Aorta (tissue), 5 donors: ENCODE results near the gene OVCA2. TPM values are rescaled to one million over a fixed set of nuclear protein-coding genes. Genes with fewer than 3 reads are reported as not detected.
"Not testable (repeated sequence)": the region's sequence is repeated elsewhere in the genome, so short reads cannot be mapped to it uniquely, and the experiment has no call there.

Experiments
- ATAC-seq: fragments of 200-7000 bp; cut with Tn5 transposase; one replicate; pipeline ENCODE4 v1.9.1; 2022; ENCODE audit warnings: moderate library complexity; ENCODE audit not compliant: low FRiP score
- DNase-seq, 2 donors: peaks; one replicate each; pipeline ENCODE4 v3.0.0-alpha.2; 2020
- H3K27ac ChIP-seq, 2 donors: one replicate each; pipeline ENCODE4 v1.5.1; 2013; ENCODE audit warnings: low read length in 2 of 2, mild to moderate bottlenecking in 2 of 2, moderate library complexity in 2 of 2, control low read depth in 1 of 2, inconsistent platforms in 1 of 2, low read depth in 1 of 2
- H3K27me3 ChIP-seq, 2 donors: one replicate each; pipeline ENCODE4 v1.6.1; 2013; ENCODE audit warnings: control low read depth in 1 of 2, low read length in 1 of 2, mild to moderate bottlenecking in 1 of 2, moderate library complexity in 1 of 2; ENCODE audit not compliant: insufficient read depth in 2 of 2, control insufficient read depth in 1 of 2
- H3K36me3 ChIP-seq, 2 donors: one replicate each; pipeline ENCODE4 v1.6.1; 2013; ENCODE audit warnings: control low read depth in 1 of 2, low read length in 1 of 2, mild to moderate bottlenecking in 1 of 2; ENCODE audit not compliant: insufficient read depth in 2 of 2, control insufficient read depth in 1 of 2
- H3K4me1 ChIP-seq, 2 donors: one replicate each; pipeline ENCODE4 v1.6.1; 2013; ENCODE audit warnings: low read length in 2 of 2, control low read depth in 1 of 2, mild to moderate bottlenecking in 1 of 2, moderate library complexity in 1 of 2; ENCODE audit not compliant: insufficient read depth in 2 of 2, control insufficient read depth in 1 of 2
- H3K4me3 ChIP-seq, 2 donors: one replicate each; pipeline ENCODE4 v1.5.1; 2013; ENCODE audit warnings: low read length in 2 of 2, control low read depth in 1 of 2, mild to moderate bottlenecking in 1 of 2
- H3K9me3 ChIP-seq: one replicate; pipeline ENCODE4 v1.6.1; 2013; ENCODE audit warnings: mild to moderate bottlenecking, low read length; ENCODE audit not compliant: control insufficient read depth
- WGBS, 2 donors: extraction: QIAGEN DNeasy Blood & Tissue Kit; methylation state at CpG; one replicate each; pipeline ENCODE4 v1.1.7; 2013; 5-methylcytosine and 5-hydroxymethylcytosine counted together
- intact Hi-C, 2 donors: fragments of 100-400 bp; cut with DNase I; formaldehyde crosslinking; loops; one replicate each; pipeline versions ENCODE4 v1.14.2 to v1.15.0; 2022
- polyA plus RNA-seq, 2 donors: library from polyadenylated mRNA; stranded (reverse); fragments of 200-250 nt; gene quantifications; one replicate each; pipeline ENCODE4 v1.2.3, GENCODE V29; 2013
- total RNA-seq, 2 donors: library from RNA; stranded (reverse); fragmentation: NEBNext Ultra II Directional; extraction: Animal tissue kit (Norgen Biotek cat#: 25700); gene quantifications; one replicate each; pipeline ENCODE4 v1.2.1, GENCODE V29; 2021
- donor health status: healthy with polysubstance abuse.
- donor health status: Bipolar disorder and iron deficiency.
- donor health status: DM: no; HTN: no; CAD: no.
- donor health status: DM: no; HTN: no; CAD: no.
- donor health status: DM: yes; HTN: yes; CAD: no.

OVCA2 gene
- total and polyA plus RNA-seq, 4 donors, result 14.2 to 54.0 (median 20.0) TPM

DNA sequence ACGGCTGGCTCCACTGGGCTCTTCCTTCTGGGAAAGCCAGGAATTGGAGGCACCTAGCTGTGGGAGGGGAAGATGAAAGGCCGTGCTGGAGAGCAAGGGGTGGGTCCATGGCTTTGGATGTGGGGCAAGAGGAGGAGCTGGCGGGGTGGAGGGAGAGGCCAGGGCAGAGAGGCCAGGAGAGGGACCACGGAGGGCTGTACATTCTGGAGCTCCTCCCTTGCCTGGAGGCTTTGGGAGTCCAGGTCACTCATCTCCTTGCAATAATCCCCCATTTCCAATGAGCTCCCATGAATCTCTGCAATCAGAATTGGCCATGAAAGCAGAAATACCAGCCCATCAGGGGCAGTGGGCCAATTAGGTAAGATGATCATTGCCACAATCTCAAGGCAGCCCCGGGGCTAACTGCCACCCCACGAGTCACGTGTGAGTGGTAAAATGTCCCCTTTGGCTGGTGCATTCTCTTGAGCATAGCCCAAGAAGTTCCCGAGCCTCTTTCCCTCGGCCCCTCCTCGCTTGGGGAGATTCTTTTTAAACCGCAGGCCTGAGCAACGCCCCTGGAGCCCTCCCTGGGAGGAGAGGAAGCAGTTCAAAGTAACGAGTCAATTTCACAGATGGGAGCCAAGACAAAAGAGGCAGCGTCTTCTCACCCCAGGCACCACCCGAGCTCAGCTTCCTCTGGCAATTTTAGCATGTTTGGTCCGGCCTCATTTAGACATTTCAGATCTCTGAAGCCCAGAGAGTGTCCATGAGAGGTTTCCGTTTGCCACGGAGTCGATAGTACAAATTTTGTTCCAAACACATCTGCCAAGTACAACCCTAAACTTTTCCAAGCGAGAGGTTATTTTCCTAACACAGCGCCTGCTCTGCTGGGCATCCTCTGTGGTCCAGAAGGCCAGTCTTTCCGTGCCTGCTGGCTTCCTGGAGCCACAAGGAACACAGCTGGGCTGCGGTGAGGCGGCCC lies 30.1 kb upstream of the OVCA2 start:
- peak overlapping the region in 1 of 2 donors; percentile 52 for H3K27ac ChIP-seq
- no peaks in the 10 kb centered on the region for H3K27me3 ChIP-seq
- intact Hi-C loops, result no loop called here
- DNase-seq (peak in 1 of 2 donors; percentile 75), ATAC-seq (peak; percentile 75)
- no peaks in the 10 kb centered on the region for H3K9me3 ChIP-seq
- 15 to 16% methylated on average over 24 of the region's 24 CpGs for WGBS, 2 donors
- H3K4me3 ChIP-seq, result no peak overlapping the region
- H3K36me3 ChIP-seq, result no peaks in the 10 kb centered on the region
- H3K4me1 ChIP-seq, result no peaks in the 10 kb centered on the region

GRCh38 chr17:2012499-2012898 lies 29.3 kb upstream of the OVCA2 start:
- intact Hi-C loops, result no loop called here
- H3K27ac ChIP-seq, result peak overlapping the region in 1 of 2 donors; percentile 52
- H3K4me3 ChIP-seq, result no peak overlapping the region
- DNase-seq (no peak), ATAC-seq (no peak)
- H3K9me3 ChIP-seq, result no peaks in the 10 kb centered on the region
- no peaks in the 10 kb centered on the region for H3K36me3 ChIP-seq
- 88 to 90% methylated on average over 4 of the region's 4 CpGs for WGBS, 2 donors
- no peaks in the 10 kb centered on the region for H3K27me3 ChIP-seq
- no peaks in the 10 kb centered on the region for H3K4me1 ChIP-seq

DNA sequence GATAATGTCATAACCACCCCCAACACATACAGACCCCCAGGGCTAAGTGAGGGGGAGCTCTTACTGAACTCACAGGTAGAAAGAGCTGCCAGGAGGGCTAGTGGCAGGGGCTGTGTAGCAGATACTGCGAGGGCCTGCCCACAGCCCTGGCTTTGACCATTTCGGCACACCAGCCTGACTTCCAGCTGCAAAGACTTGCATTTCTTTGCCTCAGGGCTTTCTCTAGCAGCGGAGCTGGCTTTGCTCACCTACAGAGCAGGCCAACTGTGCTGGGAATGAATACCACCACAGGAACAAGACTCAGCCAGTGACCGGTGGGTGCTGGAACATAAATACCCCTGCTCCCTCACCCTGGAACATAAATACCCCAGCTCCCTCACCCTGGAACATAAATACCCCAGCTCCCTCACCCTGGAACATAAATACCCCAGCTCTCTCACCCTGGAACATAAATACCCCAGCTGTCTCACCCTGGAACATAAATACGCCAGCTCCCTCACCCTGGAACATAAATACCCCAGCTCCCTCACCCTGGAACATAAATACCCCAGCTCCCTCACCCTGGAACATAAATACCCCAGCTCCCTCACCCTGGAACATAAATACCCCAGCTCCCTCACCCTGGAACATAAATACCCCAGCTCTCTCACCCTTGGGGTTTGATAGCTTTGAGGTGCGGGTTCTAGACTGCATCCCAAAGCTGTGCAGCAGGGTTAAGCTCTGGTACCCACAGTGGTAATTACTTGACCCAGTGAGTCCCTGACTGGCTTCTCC lies 28.4 kb upstream of the OVCA2 start:
- H3K36me3 ChIP-seq, H3K4me1 ChIP-seq, ATAC-seq, H3K4me3 ChIP-seq, DNase-seq, intact Hi-C loops, H3K27ac ChIP-seq, H3K9me3 ChIP-seq, H3K27me3 ChIP-seq: not testable (repeated sequence)
- 95 to 96% methylated on average over 6 of the region's 6 CpGs for WGBS, 2 donors

DNA sequence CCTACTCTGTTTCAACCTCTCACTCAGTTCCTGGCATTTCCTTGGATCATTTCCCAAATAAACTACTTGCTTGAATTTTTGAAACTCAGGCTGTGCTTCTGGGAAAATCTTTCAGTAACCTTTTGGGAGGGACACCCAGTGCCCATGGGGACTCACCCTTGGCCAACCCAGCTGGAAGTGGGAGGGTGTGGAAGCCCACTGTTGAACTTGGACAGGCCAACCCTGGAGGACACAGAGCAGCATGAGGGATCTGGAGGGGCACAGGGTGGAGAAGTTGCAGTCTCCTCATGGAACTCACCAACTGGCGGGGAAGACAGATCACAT lies 27.9 kb upstream of the OVCA2 start:
- no peak for ATAC-seq
- no peak overlapping the region for H3K27ac ChIP-seq
- H3K9me3 ChIP-seq, result no peaks in the 10 kb centered on the region
- H3K36me3 ChIP-seq, result no peaks in the 10 kb centered on the region
- no peaks in the 10 kb centered on the region for H3K27me3 ChIP-seq
- 85 to 94% methylated on average over 1 of the region's 1 CpG for WGBS, 2 donors
- intact Hi-C loops, result no loop called here
- no peak overlapping the region for H3K4me3 ChIP-seq
- H3K4me1 ChIP-seq, result no peaks in the 10 kb centered on the region
- peak in 1 of 2 donors; percentile 77 for DNase-seq

- WGBS, 2 donors, result 83 to 89% methylated on average over 14 of the region's 14 CpGs
- Histone ChIP-seq H3K4me3 (no peak overlapping the region), H3K27ac (no peak overlapping the region), H3K9me3 (no peaks in the 10 kb centered on the region), H3K27me3 (no peaks in the 10 kb centered on the region), H3K36me3 (no peaks in the 10 kb centered on the region), H3K4me1 (no peaks in the 10 kb centered on the region)
- DNase-seq (no peak), ATAC-seq (no peak)
- intact Hi-C loops, result no loop called here
Observed at GRCh38 chr17:2015314-2015713, 26.5 kb upstream of the OVCA2 start.

- 89% methylated on average over 20 of the region's 20 CpGs for WGBS, 2 donors
Observed at GRCh38 chr17:2016494-2016893, 25.3 kb upstream of the OVCA2 start.

DNA sequence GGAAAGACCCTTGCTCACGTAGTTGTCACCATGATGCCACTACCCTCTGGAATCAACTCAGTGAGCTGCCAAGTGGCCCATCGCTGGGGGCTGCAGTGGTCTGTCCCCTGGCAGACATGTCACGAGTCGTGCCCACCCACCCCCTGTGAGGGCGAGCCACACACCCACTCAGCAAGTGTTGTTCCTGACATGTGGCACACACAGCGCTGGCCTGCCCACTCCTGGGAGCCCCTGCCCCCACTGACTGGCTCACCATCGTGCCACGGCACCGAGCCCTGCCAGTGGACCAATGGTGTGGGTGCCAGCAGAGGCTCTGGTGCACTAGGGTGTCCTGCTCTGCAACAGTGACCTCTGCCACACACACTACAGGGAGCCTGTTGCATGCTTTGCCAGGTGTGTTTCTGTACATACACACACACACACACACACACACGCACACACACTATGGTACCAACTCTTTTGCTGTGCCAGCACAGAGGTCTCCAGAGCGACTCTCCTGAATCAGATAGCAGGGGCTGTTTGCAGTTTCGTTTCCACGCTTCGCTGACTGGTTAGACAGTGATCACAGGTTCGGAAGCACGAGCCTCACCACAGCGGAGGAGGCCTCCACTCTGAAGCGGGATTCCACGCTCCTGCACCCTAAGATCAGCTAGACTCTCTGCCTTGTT lies 24.4 kb upstream of the OVCA2 start:
- H3K4me3 ChIP-seq, result no peak overlapping the region
- ATAC-seq, result no peak
- no peak for DNase-seq
- no peaks in the 10 kb centered on the region for H3K4me1 ChIP-seq
- WGBS, 2 donors, result 89 to 96% methylated on average over 19 of the region's 19 CpGs
- no peak overlapping the region for H3K27ac ChIP-seq
- intact Hi-C loops, result no loop called here
- no peaks in the 10 kb centered on the region for H3K27me3 ChIP-seq
- no peaks in the 10 kb centered on the region for H3K36me3 ChIP-seq
- no peaks in the 10 kb centered on the region for H3K9me3 ChIP-seq

More at GRCh38 chr17:2016494-2016893, 25.3 kb upstream of the OVCA2 start:
- Histone ChIP-seq H3K9me3 (no peaks in the 10 kb centered on the region), H3K4me1 (no peaks in the 10 kb centered on the region), H3K36me3 (no peaks in the 10 kb centered on the region), H3K4me3 (no peak overlapping the region), H3K27ac (no peak overlapping the region), H3K27me3 (no peaks in the 10 kb centered on the region)
- ATAC-seq (no peak), DNase-seq (no peak)
- intact Hi-C loops, result no loop called here

DNA sequence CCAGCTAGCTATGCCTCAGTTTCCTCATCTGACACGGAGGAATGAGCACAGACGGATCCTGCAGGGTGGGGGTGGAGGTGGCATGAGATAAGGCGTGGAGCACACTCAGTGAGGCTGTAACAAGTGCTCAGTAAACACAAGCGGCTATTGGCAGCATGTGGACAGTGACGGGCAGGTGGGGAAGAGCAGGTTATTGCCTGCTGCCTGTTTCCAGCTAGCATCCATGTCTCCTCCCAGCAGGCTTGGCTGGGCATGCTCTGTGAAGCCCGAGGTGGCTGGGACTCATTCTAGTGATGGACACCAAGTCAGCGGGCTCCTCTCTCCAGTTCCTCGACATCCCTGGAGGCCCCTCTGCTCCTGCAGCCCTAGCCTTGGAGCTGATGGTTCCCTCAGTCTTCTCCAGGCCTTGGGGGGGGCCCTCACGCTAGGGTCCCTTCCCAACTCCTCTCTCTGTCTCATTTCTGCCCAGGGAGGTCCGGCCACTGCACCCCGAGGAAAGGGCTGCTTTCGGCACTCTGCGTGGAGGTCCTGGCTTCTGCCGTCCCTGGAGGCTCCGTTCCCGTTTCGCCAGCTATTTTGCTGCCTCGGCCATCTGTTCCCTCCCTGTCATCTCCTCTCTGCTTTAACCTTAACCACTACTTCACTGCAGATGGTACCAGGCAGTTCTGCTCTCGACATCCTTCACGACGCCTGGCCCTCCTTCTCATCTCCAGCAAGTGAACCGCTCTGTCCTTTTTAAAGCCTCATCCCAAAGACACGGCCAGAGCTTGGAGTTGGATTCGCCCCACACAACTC lies 22.9 kb upstream of the OVCA2 start:
- no peak for DNase-seq
- no peak for ATAC-seq
- 74 to 79% methylated on average over 24 of the region's 24 CpGs for WGBS, 2 donors
- intact Hi-C loops, result no loop called here
- Histone ChIP-seq H3K36me3 (no peaks in the 10 kb centered on the region), H3K9me3 (no peaks in the 10 kb centered on the region), H3K27me3 (no peaks in the 10 kb centered on the region), H3K27ac (no peak overlapping the region), H3K4me3 (no peak overlapping the region), H3K4me1 (no peaks in the 10 kb centered on the region)
